ENCODE measurements around the gene CCNL2. TPM values are rescaled to one million over a fixed set of nuclear protein-coding genes. Genes with fewer than 3 reads are reported as not detected.
"Not testable (repeated sequence)": the region's sequence is repeated elsewhere in the genome, so short reads cannot be mapped to it uniquely, and the experiment has no call there.

The CCNL2 gene
- total and polyA plus RNA-seq, 2 experiments from 2014 or later: 115 to 146 TPM

GRCh38 chr1:1403653-1404052 lies 4.5 kb upstream of the CCNL2 start:
- H4K20me1 ChIP-seq (replicated peaks; ENCODE audit: insufficient read depth): peaks cover 22% of the 10 kb centered on the region
- peak overlapping the region; percentile 15; the same call in 1 of the 3 replicates for H3K4me3 Mint-ChIP-seq
- H3K27ac Mint-ChIP-seq: peak overlapping the region; percentile 49; the same call in 1 of the 2 replicates
- peaks cover 34% of the 10 kb centered on the region for H3K27me3 Mint-ChIP-seq (ENCODE audit: insufficient read depth, low read depth, poor library complexity)
- no peak overlapping the region for H2AFZ ChIP-seq
- H3K9me3 Mint-ChIP-seq: no peaks in the 10 kb centered on the region; the same call in 2 of the 3 replicates
- H3F3A ChIP-seq (replicated peaks; ENCODE audit: low read depth): peaks cover 70% of the 10 kb centered on the region
- ATAC-seq: no peak
- DNase-seq (ENCODE audit: low spot score): no peak
- H3K27ac ChIP-seq (ENCODE audit: low read depth): no peak overlapping the region
- TF ChIP-seq ZNF114 (CRISPR knock-in tag; IDR thresholded peaks at IDR 0.05) (no peak), EZH2 (IDR thresholded peaks at IDR 0.05; ENCODE audit: low read depth, unreplicated experiment) (no peak), CREB1 (CRISPR knock-in tag; IDR thresholded peaks at IDR 0.05; ENCODE audit: low read depth) (no peak), ZNF331 (CRISPR knock-in tag; IDR thresholded peaks at IDR 0.05; ENCODE audit: low read depth) (no peak), JUNB (IDR thresholded peaks at IDR 0.05; ENCODE audit: unreplicated experiment) (no peak), NANOG (IDR thresholded peaks at IDR 0.05; ENCODE audit: borderline replicate concordance) (no peak), STAT1 (IDR thresholded peaks at IDR 0.05; ENCODE audit: unreplicated experiment) (no peak), REST (IDR thresholded peaks at IDR 0.05; ENCODE audit: unreplicated experiment) (no peak)
- TF ChIP-seq, protein P1, sequence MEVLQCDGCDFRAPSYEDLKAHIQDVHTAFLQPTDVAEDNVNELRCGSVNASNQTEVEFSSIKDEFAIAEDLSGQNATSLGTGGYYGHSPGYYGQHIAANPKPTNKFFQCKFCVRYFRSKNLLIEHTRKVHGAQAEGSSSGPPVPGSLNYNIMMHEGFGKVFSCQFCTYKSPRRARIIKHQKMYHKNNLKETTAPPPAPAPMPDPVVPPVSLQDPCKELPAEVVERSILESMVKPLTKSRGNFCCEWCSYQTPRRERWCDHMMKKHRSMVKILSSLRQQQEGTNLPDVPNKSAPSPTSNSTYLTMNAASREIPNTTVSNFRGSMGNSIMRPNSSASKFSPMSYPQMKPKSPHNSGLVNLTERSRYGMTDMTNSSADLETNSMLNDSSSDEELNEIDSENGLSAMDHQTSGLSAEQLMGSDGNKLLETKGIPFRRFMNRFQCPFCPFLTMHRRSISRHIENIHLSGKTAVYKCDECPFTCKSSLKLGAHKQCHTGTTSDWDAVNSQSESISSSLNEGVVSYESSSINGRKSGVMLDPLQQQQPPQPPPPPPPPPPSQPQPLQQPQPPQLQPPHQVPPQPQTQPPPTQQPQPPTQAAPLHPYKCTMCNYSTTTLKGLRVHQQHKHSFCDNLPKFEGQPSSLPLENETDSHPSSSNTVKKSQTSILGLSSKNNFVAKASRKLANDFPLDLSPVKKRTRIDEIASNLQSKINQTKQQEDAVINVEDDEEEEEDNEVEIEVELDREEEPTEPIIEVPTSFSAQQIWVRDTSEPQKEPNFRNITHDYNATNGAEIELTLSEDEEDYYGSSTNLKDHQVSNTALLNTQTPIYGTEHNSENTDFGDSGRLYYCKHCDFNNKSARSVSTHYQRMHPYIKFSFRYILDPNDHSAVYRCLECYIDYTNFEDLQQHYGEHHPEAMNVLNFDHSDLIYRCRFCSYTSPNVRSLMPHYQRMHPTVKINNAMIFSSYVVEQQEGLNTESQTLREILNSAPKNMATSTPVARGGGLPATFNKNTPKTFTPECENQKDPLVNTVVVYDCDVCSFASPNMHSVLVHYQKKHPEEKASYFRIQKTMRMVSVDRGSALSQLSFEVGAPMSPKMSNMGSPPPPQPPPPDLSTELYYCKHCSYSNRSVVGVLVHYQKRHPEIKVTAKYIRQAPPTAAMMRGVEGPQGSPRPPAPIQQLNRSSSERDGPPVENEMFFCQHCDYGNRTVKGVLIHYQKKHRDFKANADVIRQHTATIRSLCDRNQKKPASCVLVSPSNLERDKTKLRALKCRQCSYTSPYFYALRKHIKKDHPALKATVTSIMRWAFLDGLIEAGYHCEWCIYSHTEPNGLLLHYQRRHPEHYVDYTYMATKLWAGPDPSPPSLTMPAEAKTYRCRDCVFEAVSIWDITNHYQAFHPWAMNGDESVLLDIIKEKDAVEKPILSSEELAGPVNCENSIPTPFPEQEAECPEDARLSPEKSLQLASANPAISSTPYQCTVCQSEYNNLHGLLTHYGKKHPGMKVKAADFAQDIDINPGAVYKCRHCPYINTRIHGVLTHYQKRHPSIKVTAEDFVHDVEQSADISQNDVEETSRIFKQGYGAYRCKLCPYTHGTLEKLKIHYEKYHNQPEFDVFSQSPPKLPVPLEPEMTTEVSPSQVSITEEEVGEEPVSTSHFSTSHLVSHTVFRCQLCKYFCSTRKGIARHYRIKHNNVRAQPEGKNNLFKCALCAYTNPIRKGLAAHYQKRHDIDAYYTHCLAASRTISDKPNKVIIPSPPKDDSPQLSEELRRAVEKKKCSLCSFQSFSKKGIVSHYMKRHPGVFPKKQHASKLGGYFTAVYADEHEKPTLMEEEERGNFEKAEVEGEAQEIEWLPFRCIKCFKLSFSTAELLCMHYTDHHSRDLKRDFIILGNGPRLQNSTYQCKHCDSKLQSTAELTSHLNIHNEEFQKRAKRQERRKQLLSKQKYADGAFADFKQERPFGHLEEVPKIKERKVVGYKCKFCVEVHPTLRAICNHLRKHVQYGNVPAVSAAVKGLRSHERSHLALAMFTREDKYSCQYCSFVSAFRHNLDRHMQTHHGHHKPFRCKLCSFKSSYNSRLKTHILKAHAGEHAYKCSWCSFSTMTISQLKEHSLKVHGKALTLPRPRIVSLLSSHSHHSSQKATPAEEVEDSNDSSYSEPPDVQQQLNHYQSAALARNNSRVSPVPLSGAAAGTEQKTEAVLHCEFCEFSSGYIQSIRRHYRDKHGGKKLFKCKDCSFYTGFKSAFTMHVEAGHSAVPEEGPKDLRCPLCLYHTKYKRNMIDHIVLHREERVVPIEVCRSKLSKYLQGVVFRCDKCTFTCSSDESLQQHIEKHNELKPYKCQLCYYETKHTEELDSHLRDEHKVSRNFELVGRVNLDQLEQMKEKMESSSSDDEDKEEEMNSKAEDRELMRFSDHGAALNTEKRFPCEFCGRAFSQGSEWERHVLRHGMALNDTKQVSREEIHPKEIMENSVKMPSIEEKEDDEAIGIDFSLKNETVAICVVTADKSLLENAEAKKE (CRISPR knock-in tag; IDR thresholded peaks at IDR 0.05): no peak
- TF ChIP-seq, protein P2, sequence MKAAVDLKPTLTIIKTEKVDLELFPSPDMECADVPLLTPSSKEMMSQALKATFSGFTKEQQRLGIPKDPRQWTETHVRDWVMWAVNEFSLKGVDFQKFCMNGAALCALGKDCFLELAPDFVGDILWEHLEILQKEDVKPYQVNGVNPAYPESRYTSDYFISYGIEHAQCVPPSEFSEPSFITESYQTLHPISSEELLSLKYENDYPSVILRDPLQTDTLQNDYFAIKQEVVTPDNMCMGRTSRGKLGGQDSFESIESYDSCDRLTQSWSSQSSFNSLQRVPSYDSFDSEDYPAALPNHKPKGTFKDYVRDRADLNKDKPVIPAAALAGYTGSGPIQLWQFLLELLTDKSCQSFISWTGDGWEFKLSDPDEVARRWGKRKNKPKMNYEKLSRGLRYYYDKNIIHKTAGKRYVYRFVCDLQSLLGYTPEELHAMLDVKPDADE (IDR thresholded peaks at IDR 0.05): no peak
- no peaks in the 10 kb centered on the region for H3K27me3 ChIP-seq (ENCODE audit: insufficient read depth)
- no peak overlapping the region for H3K4me2 ChIP-seq
- peaks cover 81% of the 10 kb centered on the region for H3K36me3 Mint-ChIP-seq (ENCODE audit: low read depth)
- H3K4me1 ChIP-seq (ENCODE audit: insufficient read depth): peaks cover 23% of the 10 kb centered on the region
- no peak overlapping the region for H3K4me3 ChIP-seq
- H3K79me2 ChIP-seq (replicated peaks; ENCODE audit: insufficient read depth): peaks cover 55% of the 10 kb centered on the region
- peaks cover 42% of the 10 kb centered on the region for H3K36me3 ChIP-seq (ENCODE audit: insufficient read depth)
- peaks cover 37% of the 10 kb centered on the region for H3K4me1 Mint-ChIP-seq
- no peaks in the 10 kb centered on the region for H3K9me2 ChIP-seq (ENCODE audit: insufficient read depth)

GRCh38 chr1:1402901-1403392 lies 3.8 kb upstream of the CCNL2 start:
- H3K9me2 ChIP-seq (ENCODE audit: insufficient read depth); H3K27ac Mint-ChIP-seq; H3K4me3 ChIP-seq; H3K9me3 Mint-ChIP-seq; ATAC-seq; H3K4me3 Mint-ChIP-seq; H2AFZ ChIP-seq; H3K4me2 ChIP-seq; H3K27me3 ChIP-seq (ENCODE audit: insufficient read depth); DNase-seq (ENCODE audit: low spot score): not testable (repeated sequence)
- H3K4me1 Mint-ChIP-seq: peaks cover 35% of the 10 kb centered on the region
- peaks cover 55% of the 10 kb centered on the region for H3K79me2 ChIP-seq (replicated peaks; ENCODE audit: insufficient read depth)
- peaks cover 42% of the 10 kb centered on the region for H3K36me3 ChIP-seq (ENCODE audit: insufficient read depth)
- peaks cover 34% of the 10 kb centered on the region for H3K27me3 Mint-ChIP-seq (ENCODE audit: insufficient read depth, low read depth, poor library complexity)
- H3F3A ChIP-seq (replicated peaks; ENCODE audit: low read depth): peaks cover 68% of the 10 kb centered on the region
- peaks cover 26% of the 10 kb centered on the region for H4K20me1 ChIP-seq (replicated peaks; ENCODE audit: insufficient read depth)
- peak overlapping the region; percentile 58; the same call in 1 of the 2 replicates for H3K27ac ChIP-seq (ENCODE audit: low read depth)
- H3K4me1 ChIP-seq (ENCODE audit: insufficient read depth): peaks cover 19% of the 10 kb centered on the region
- peaks cover 82% of the 10 kb centered on the region for H3K36me3 Mint-ChIP-seq (ENCODE audit: low read depth)
